Cardiac septum (tissue), 1 donor: ENCODE data around the gene NPFFR2. TPM values are rescaled to one million over a fixed set of nuclear protein-coding genes. Genes with fewer than 3 reads are reported as not detected.

ENCODE experiments used
- total RNA-seq: library from RNA; stranded (reverse); fragmentation: NEBNext Ultra II Directional; extraction: Animal tissue kit (Norgen Biotek cat#: 25700); gene quantifications from one replicate; pipeline ENCODE4 v1.2.1, GENCODE V29; 2021
- donor health status: DM: no; HTN: no; CAD: no.

The NPFFR2 gene
- total RNA-seq, 1 donor from 2014 or later = not detected

Other genes with a start within 250 kb of the NPFFR2 start
- not detected for gene GC, start 247.9 kb upstream of the NPFFR2 start, total RNA-seq